GM23338 (cell line): ENCODE measurements around the gene PSMD8. TPM values are rescaled to one million over a fixed set of nuclear protein-coding genes. Genes with fewer than 3 reads are reported as not detected.

ENCODE experiments used
- ATAC-seq: fragments of 200-7000 bp; cut with Tn5 transposase; 3 replicates; pipeline ENCODE4 v1.9.1; 2020
- DNase-seq: peaks from one replicate; pipeline ENCODE4 v3.0.0-alpha.2; 2015; ENCODE audit warnings: low spot score
- H2AFZ ChIP-seq: fragments of 200-600 bp; sonication (generic); 2 replicates; pipeline ENCODE4 v1.8.0; 2016; ENCODE audit warnings: antibody characterized with exemption, mild to moderate bottlenecking, moderate library complexity
- H3F3A ChIP-seq: fragments of 200-600 bp; sonication (generic); replicated peaks from 2 replicates; pipeline ENCODE4 v1.8.0; 2017; ENCODE audit warnings: antibody characterized with exemption, mixed run types, low read depth
- H3K27ac ChIP-seq: fragments of 200-600 bp; sonication (generic); 2 replicates; pipeline ENCODE4 v1.6.1; 2016; ENCODE audit warnings: low read depth
- H3K27me3 ChIP-seq: fragments of 200-600 bp; sonication (generic); 2 replicates; pipeline ENCODE4 v1.8.0; 2016; ENCODE audit warnings: mild to moderate bottlenecking, mixed run types, moderate library complexity; ENCODE audit not compliant: insufficient read depth
- H3K36me3 ChIP-seq: fragments of 200-600 bp; sonication (generic); 2 replicates; pipeline ENCODE4 v1.8.0; 2016; ENCODE audit warnings: mild to moderate bottlenecking; ENCODE audit not compliant: insufficient read depth
- H3K4me1 ChIP-seq: fragments of 200-600 bp; sonication (generic); 2 replicates; pipeline ENCODE4 v1.8.0; 2016; ENCODE audit warnings: mild to moderate bottlenecking, moderate library complexity; ENCODE audit not compliant: insufficient read depth
- H3K4me2 ChIP-seq: fragments of 200-600 bp; sonication (generic); 2 replicates; pipeline ENCODE4 v1.7.1; 2017; ENCODE audit warnings: mixed run types
- H3K4me3 ChIP-seq: fragments of 200-600 bp; sonication (generic); 2 replicates; pipeline ENCODE4 v1.6.1; 2016; ENCODE audit warnings: mixed run types
- H3K79me2 ChIP-seq: fragments of 200-600 bp; sonication (generic); replicated peaks from 2 replicates; pipeline ENCODE4 v1.8.0; 2017; ENCODE audit warnings: mild to moderate bottlenecking; ENCODE audit not compliant: insufficient read depth
- H3K9me2 ChIP-seq: fragments of 200-600 bp; sonication (generic); 2 replicates; pipeline ENCODE4 v1.8.0; 2017; ENCODE audit not compliant: insufficient read depth
- H4K20me1 ChIP-seq: fragments of 200-600 bp; sonication (generic); replicated peaks from 2 replicates; pipeline ENCODE4 v1.8.0; 2017; ENCODE audit warnings: mild to moderate bottlenecking; ENCODE audit not compliant: insufficient read depth
- H3K27ac Mint-ChIP-seq: 2 replicates; pipeline ENCODE4 v1.8.0; 2020; ENCODE audit warnings: inconsistent platforms, mild to moderate bottlenecking, moderate library complexity, mixed read lengths
- H3K27me3 Mint-ChIP-seq: 3 replicates; pipeline ENCODE4 v1.8.0; 2022; ENCODE audit warnings: low read depth, mild to moderate bottlenecking, moderate library complexity, mixed read lengths, inconsistent platforms; ENCODE audit not compliant: insufficient read depth, poor library complexity
- H3K36me3 Mint-ChIP-seq: 3 replicates; pipeline ENCODE4 v1.8.0; 2021; ENCODE audit warnings: low read depth, mild to moderate bottlenecking, inconsistent platforms, moderate library complexity, mixed read lengths
- H3K4me1 Mint-ChIP-seq: 3 replicates; pipeline ENCODE4 v1.8.0; 2020; ENCODE audit warnings: mild to moderate bottlenecking, inconsistent platforms, mixed read lengths
- H3K4me3 Mint-ChIP-seq: 3 replicates; pipeline ENCODE4 v1.8.0; 2021; ENCODE audit warnings: moderate library complexity, mild to moderate bottlenecking, inconsistent platforms, mixed read lengths
- H3K9me3 Mint-ChIP-seq: 3 replicates; pipeline ENCODE4 v1.8.0; 2020; ENCODE audit warnings: moderate library complexity, mild to moderate bottlenecking, inconsistent platforms, mixed read lengths
- CREB1 ChIP-seq: fragments of 250-450 bp; sonication (Bioruptor Pico); IDR thresholded peaks from 2 replicates; pipeline ENCODE4 v1.5.0; 2020; ENCODE audit warnings: low read depth, mild to moderate bottlenecking, moderate library complexity
- CTCF ChIP-seq, 2 experiments: fragments of 200-600 bp in 1 of 2; sonication (generic) in 1 of 2; conservative IDR thresholded peaks; 2 replicates each; pipeline versions ENCODE4 v1.5.1 to v1.6.1; 2016 to 2017; ENCODE audit warnings: antibody characterized with exemption in 2 of 2, low read depth in 2 of 2, mild to moderate bottlenecking in 2 of 2, moderate library complexity in 1 of 2
- ETS1 ChIP-seq: IDR thresholded peaks from 2 replicates; pipeline ENCODE4 v1.6.1; 2016; ENCODE audit warnings: antibody characterized with exemption
- EZH2 ChIP-seq: fragments of 200-600 bp; sonication (generic); IDR thresholded peaks from one replicate; pipeline ENCODE4 v1.8.0; 2017; ENCODE audit warnings: antibody characterized with exemption, mild to moderate bottlenecking, low read depth; ENCODE audit not compliant: unreplicated experiment
- EZH2phosphoT487 ChIP-seq: fragments of 200-600 bp; sonication (generic); IDR thresholded peaks from one replicate; pipeline ENCODE4 v1.8.1; 2018; ENCODE audit warnings: antibody characterized with exemption; ENCODE audit not compliant: unreplicated experiment
- JUNB ChIP-seq: IDR thresholded peaks from one replicate; pipeline ENCODE4 v1.6.1; 2016; ENCODE audit warnings: antibody characterized with exemption; ENCODE audit not compliant: unreplicated experiment
- NANOG ChIP-seq: IDR thresholded peaks from 2 replicates; pipeline ENCODE4 v1.6.1; 2016; ENCODE audit warnings: antibody characterized with exemption, borderline replicate concordance
- POLR2AphosphoS5 ChIP-seq: IDR thresholded peaks from 2 replicates; pipeline ENCODE4 v1.6.1; 2016; ENCODE audit warnings: antibody characterized with exemption, low read depth
- REST ChIP-seq: IDR thresholded peaks from one replicate; pipeline ENCODE4 v1.6.1; 2018; ENCODE audit warnings: antibody characterized with exemption; ENCODE audit not compliant: unreplicated experiment
- STAT1 ChIP-seq: IDR thresholded peaks from one replicate; pipeline ENCODE4 v1.6.1; 2016; ENCODE audit warnings: antibody characterized with exemption; ENCODE audit not compliant: unreplicated experiment
- ZNF114 ChIP-seq: fragments of 250-450 bp; sonication (Bioruptor Pico); IDR thresholded peaks from 2 replicates; pipeline ENCODE4 v1.5.0; 2020; ENCODE audit warnings: mild to moderate bottlenecking, moderate library complexity
- ZNF331 ChIP-seq: fragments of 250-450 bp; sonication (Bioruptor Pico); IDR thresholded peaks from 2 replicates; pipeline ENCODE4 v1.5.0; 2020; ENCODE audit warnings: low read depth, mild to moderate bottlenecking, moderate library complexity
- ZNF462 ChIP-seq: fragments of 250-450 bp; sonication (Bioruptor Pico); IDR thresholded peaks from 2 replicates; pipeline ENCODE4 v1.5.0; 2020; ENCODE audit warnings: mild to moderate bottlenecking, moderate library complexity
- polyA plus RNA-seq: library from polyadenylated mRNA; unstranded; fragments of >200 nt; fragmentation: Nextera tagmentation; extraction: Ambion mirVana; gene quantifications from 2 replicates; pipeline ENCODE4 v1.2.1, GENCODE V29; 2016
- total RNA-seq: library from RNA; depleted of rRNA; stranded (reverse); fragments of >200 nt; shearing (Covaris generic); gene quantifications from 2 replicates; pipeline ENCODE4 v1.2.3, GENCODE V29; 2014

The PSMD8 gene
- total and polyA plus RNA-seq, 2 experiments from 2014 or later, result 129 to 241 TPM

GRCh38 chr19:38399081-38399480 lies 24.7 kb downstream of the PSMD8 start:
- no peak for DNase-seq
- Mint-ChIP-seq H3K4me1 (peaks cover 14% of the 10 kb centered on the region), H3K36me3 (peaks cover 12% of the 10 kb centered on the region), H3K4me3 (no peak overlapping the region), H3K9me3 (peaks cover 4% of the 10 kb centered on the region; the same call in 2 of the 3 replicates), H3K27ac (no peak overlapping the region), H3K27me3 (peaks cover 63% of the 10 kb centered on the region)
- H3K4me3 ChIP-seq, result no peak overlapping the region
- peaks cover 5% of the 10 kb centered on the region for H3K4me1 ChIP-seq
- H3K4me2 ChIP-seq, result no peak overlapping the region
- H3K27me3 ChIP-seq, result peaks cover 79% of the 10 kb centered on the region
- no peaks in the 10 kb centered on the region for H3K36me3 ChIP-seq
- no peaks in the 10 kb centered on the region; the same call in 1 of the 2 replicates for H4K20me1 ChIP-seq
- peaks cover 11% of the 10 kb centered on the region; the same call in 1 of the 2 replicates for H3F3A ChIP-seq
- H3K9me2 ChIP-seq, result peaks cover 6% of the 10 kb centered on the region; the same call in 1 of the 2 replicates
- no peak overlapping the region for H3K27ac ChIP-seq
- TF ChIP-seq NANOG (no peak), ZNF331 (CRISPR knock-in tag) (no peak), REST (no peak), JUNB (no peak), STAT1 (no peak), ETS1 (no peak), CTCF (conservative IDR thresholded peaks at IDR 0.05; ENCODE audit: low read depth in 2 of 2) (no peak), POLR2AphosphoS5 (no peak), CREB1 (no peak), EZH2 (no peak), ZNF462 (CRISPR knock-in tag) (no peak), EZH2phosphoT487 (no peak), ZNF114 (no peak)
- H3K79me2 ChIP-seq, result no peaks in the 10 kb centered on the region
- no peak overlapping the region for H2AFZ ChIP-seq
- ATAC-seq, result no peak
